HCT116 (cell line): Measurements from ENCODE around the gene SLC15A5.

Experiments
- ATF3 ChIP-seq: IDR thresholded peaks from 2 replicates; pipeline ENCODE4 v1.6.1; 2012
- CTCF ChIP-seq, 3 experiments: fragments of 200-600 bp in 1 of 3; sonication (generic) in 1 of 3; IDR thresholded peaks in 2 of 3; conservative IDR thresholded peaks in 1 of 3; 2 replicates each; pipeline ENCODE4 v1.5.1; 2012 to 2017; ENCODE audit warnings: low read depth in 2 of 3, low read length in 2 of 3, antibody characterized with exemption in 1 of 3, borderline replicate concordance in 1 of 3, control low read depth in 1 of 3, mild to moderate bottlenecking in 1 of 3, mixed read lengths in 1 of 3, mixed run types in 1 of 3, moderate library complexity in 1 of 3; ENCODE audit not compliant: insufficient read depth in 1 of 3
- EGR1 ChIP-seq: IDR thresholded peaks from 2 replicates; pipeline ENCODE4 v1.6.1; 2012; ENCODE audit warnings: low read depth
- EZH2 ChIP-seq: fragments of 200-600 bp; sonication (generic); IDR thresholded peaks from 2 replicates; pipeline ENCODE4 v1.6.1; 2017; ENCODE audit warnings: antibody characterized with exemption, mixed run types
- EZH2phosphoT487 ChIP-seq: fragments of 200-600 bp; IDR thresholded peaks from 2 replicates; pipeline ENCODE4 v1.6.1; 2018; ENCODE audit warnings: antibody characterized with exemption, borderline replicate concordance
- JUND ChIP-seq: IDR thresholded peaks from 2 replicates; pipeline ENCODE4 v1.6.1; 2012
- MAX ChIP-seq: IDR thresholded peaks from 2 replicates; pipeline ENCODE4 v1.6.1; 2012
- POLR2A ChIP-seq: IDR thresholded peaks from 2 replicates; pipeline ENCODE4 v1.7.0; 2011; ENCODE audit warnings: borderline replicate concordance; ENCODE audit not compliant: insufficient read depth, insufficient read length; ENCODE audit errors: extremely low read depth
- POLR2AphosphoS5 ChIP-seq: IDR thresholded peaks from 2 replicates; pipeline ENCODE4 v1.6.1; 2011; ENCODE audit warnings: mild to moderate bottlenecking, low read depth, low read length, moderate library complexity
- REST ChIP-seq: IDR thresholded peaks from 2 replicates; pipeline ENCODE4 v1.6.1; 2012; ENCODE audit warnings: low read depth
- SP1 ChIP-seq: IDR thresholded peaks from 2 replicates; pipeline ENCODE4 v1.6.1; 2012; ENCODE audit warnings: low read depth
- SRF ChIP-seq: IDR thresholded peaks from 2 replicates; pipeline ENCODE4 v1.6.1; 2012; ENCODE audit warnings: low read depth
- TCF7L2 ChIP-seq: IDR thresholded peaks from 2 replicates; pipeline ENCODE4 v1.7.0; 2011; ENCODE audit warnings: borderline replicate concordance, inconsistent platforms; ENCODE audit not compliant: insufficient read depth, insufficient read length; ENCODE audit errors: extremely low read depth

- no peak for TF ChIP-seq CTCF (IDR thresholded peaks at IDR 0.05 in 2 of 3, conservative IDR thresholded peaks at IDR 0.05 in 1 of 3; ENCODE audit: borderline replicate concordance in 1 of 3, insufficient read depth in 1 of 3, low read depth in 2 of 3, low read length in 2 of 3)
- TF ChIP-seq POLR2AphosphoS5, result no peak
- TF ChIP-seq POLR2A, result no peak
- no peak for TF ChIP-seq EZH2phosphoT487
- TF ChIP-seq REST, result no peak
- TF ChIP-seq ATF3, result no peak
- TF ChIP-seq MAX, result no peak
- no peak for TF ChIP-seq EGR1
- TF ChIP-seq SRF, result no peak
- no peak for TF ChIP-seq JUND
- no peak for TF ChIP-seq SP1
- no peak for TF ChIP-seq EZH2
- TF ChIP-seq TCF7L2, result no peak
These were observed 47.9 kb upstream of the SLC15A5 start for GRCh38 chr12:16325426-16325825.
